Dermis blood vessel endothelial cell (primary cell): ENCODE measurements around the gene ERLEC1. TPM values are rescaled to one million over a fixed set of nuclear protein-coding genes. Genes with fewer than 3 reads are reported as not detected.
"Not testable (repeated sequence)": the region's sequence is repeated elsewhere in the genome, so short reads cannot be mapped to it uniquely, and the experiment has no call there.

Experiments
- DNase-seq: peaks from one replicate; pipeline ENCODE4 v3.0.0; 2010
- total RNA-seq: library from RNA; depleted of rRNA; stranded (reverse); fragments of >200 nt; gene quantifications from 2 replicates; pipeline ENCODE4 v1.2.3, GENCODE V29; 2014

ERLEC1 gene
- total RNA-seq, 1 donor from 2014 or later: 114 TPM

- DNase-seq: no peak
Measured at GRCh38 chr2:53840580-53840979, 53.7 kb downstream of the ERLEC1 start.

GRCh38 chr2:53841651-53842050, 54.8 kb downstream of the ERLEC1 start:
- not testable (repeated sequence) for DNase-seq

GRCh38 chr2:53842891-53843290, 56.0 kb downstream of the ERLEC1 start:
- DNase-seq: no peak

- no peak for DNase-seq
Measured at GRCh38 chr2:53843595-53843994, 56.8 kb downstream of the ERLEC1 start.

GRCh38 chr2:53848062-53848461, 61.2 kb downstream of the ERLEC1 start:
- no peak for DNase-seq

GRCh38 chr2:53851052-53851757, 64.4 kb downstream of the ERLEC1 start:
- DNase-seq: not testable (repeated sequence)

- DNase-seq: no peak
Measured at GRCh38 chr2:53852532-53852931, 65.7 kb downstream of the ERLEC1 start.

- DNase-seq: no peak
Measured at GRCh38 chr2:53854678-53855077, 67.8 kb downstream of the ERLEC1 start.

- no peak for DNase-seq
Measured at GRCh38 chr2:53856272-53856671, 69.4 kb downstream of the ERLEC1 start.

- DNase-seq: no peak
Measured at GRCh38 chr2:53859206-53860181, 72.7 kb downstream of the ERLEC1 start, which contains the start of gene GPR75. Gene GPR75 (minus strand): TSS chr2:53859967. CDS start chr2:53854756, 5,211 bp downstream.

GRCh38 chr2:53861824-53862223, 75.0 kb downstream of the ERLEC1 start:
- no peak for DNase-seq

- no peak for DNase-seq
Measured at GRCh38 chr2:53863538-53864227, 76.8 kb downstream of the ERLEC1 start.

- DNase-seq: no peak
Measured at GRCh38 chr2:53865264-53865663, 78.4 kb downstream of the ERLEC1 start.

- DNase-seq: no peak
Measured at GRCh38 chr2:53865962-53866361, 79.1 kb downstream of the ERLEC1 start.

- DNase-seq: no peak
Measured at GRCh38 chr2:53867169-53867568, 80.3 kb downstream of the ERLEC1 start.

- no peak for DNase-seq
Measured at GRCh38 chr2:53867773-53868172, 80.9 kb downstream of the ERLEC1 start.

Other genes starting within 250 kb of the ERLEC1 start
- 12.5 and 14.1 TPM in 2 replicates for gene CHAC2, start 19.2 kb upstream of the ERLEC1 start, total RNA-seq
- 28.6 and 30.9 TPM in 2 replicates for gene ASB3, start 91 bp upstream of the ERLEC1 start, total RNA-seq
- 1.6 and 1.9 TPM in 2 replicates for gene GPR75, start 72.9 kb downstream of the ERLEC1 start, total RNA-seq
- 30.0 and 71.6 TPM in 2 replicates for gene PSME4, start 183.9 kb downstream of the ERLEC1 start, total RNA-seq